SK-N-SH (cell line): ENCODE results near the gene ZNF680. TPM values are rescaled to one million over a fixed set of nuclear protein-coding genes. Genes with fewer than 3 reads are reported as not detected.

ENCODE experiments used
- CTCF ChIA-PET: fragments of 300-600, 350-600 bp; formaldehyde crosslinking; extraction: SDS; loops from one replicate; lab custom pipeline; 2021; lab: Yijun Ruan, JAX
- POLR2A ChIA-PET: fragments of 350-600 bp; sonication (Branson Sonifier 250); formaldehyde crosslinking; extraction: SDS; loops from one replicate; lab custom pipeline; 2020; ENCODE audit warnings: antibody characterized with exemption, inconsistent platforms; lab: Yijun Ruan, JAX
- DNase-seq: peaks from one replicate; pipeline ENCODE4 v3.0.0; 2012
- H2AFZ ChIP-seq: fragments of 200-600 bp; sonication (generic); 2 replicates; pipeline ENCODE4 v1.8.1; 2016; ENCODE audit warnings: antibody characterized with exemption, mild to moderate bottlenecking, low read depth
- H3F3A ChIP-seq: fragments of 200-600 bp; sonication (generic); replicated peaks from 2 replicates; pipeline ENCODE3; 2016; ENCODE audit warnings: antibody characterized with exemption, mild to moderate bottlenecking; ENCODE audit not compliant: insufficient read depth
- H3K27ac ChIP-seq, 2 experiments: fragments of 200-500 bp in 1 of 2; fragments of 200-600 bp in 1 of 2; sonication (Bioruptor generic) in 1 of 2; sonication (generic), shearing (Covaris generic) in 1 of 2; 2 replicates each; pipeline versions ENCODE4 v1.5.1 to v1.6.1; 2014 to 2016; ENCODE audit warnings: low read depth in 2 of 2, inconsistent platforms in 1 of 2, low read length in 1 of 2, mild to moderate bottlenecking in 1 of 2, mixed read lengths in 1 of 2
- H3K27me3 ChIP-seq: fragments of 200-600 bp; sonication (generic), shearing (Covaris generic); 2 replicates; pipeline ENCODE4 v1.6.1; 2016; ENCODE audit warnings: mixed run types; ENCODE audit not compliant: insufficient read depth
- H3K36me3 ChIP-seq, 2 experiments: fragments of 200-500 bp in 1 of 2; fragments of 200-600 bp in 1 of 2; sonication (Bioruptor generic) in 1 of 2; sonication (generic) in 1 of 2; replicated peaks in 1 of 2; 2 replicates each; pipeline versions ENCODE3 to v1.5.1; 2014 to 2016; ENCODE audit warnings: low read length in 1 of 2, mild to moderate bottlenecking in 1 of 2; ENCODE audit not compliant: insufficient read depth in 2 of 2, control insufficient read depth in 1 of 2
- H3K4me1 ChIP-seq, 2 experiments: fragments of 200-500 bp in 1 of 2; fragments of 200-600 bp in 1 of 2; sonication (Bioruptor generic) in 1 of 2; sonication (generic), shearing (Covaris generic) in 1 of 2; 2 replicates each; pipeline versions ENCODE4 v1.5.1 to v1.6.1; 2014 to 2016; ENCODE audit warnings: low read depth in 1 of 2, low read length in 1 of 2, mixed run types in 1 of 2; ENCODE audit not compliant: insufficient read depth in 2 of 2, control insufficient read depth in 1 of 2
- H3K4me2 ChIP-seq: fragments of 200-600 bp; sonication (generic), shearing (Covaris generic); 2 replicates; pipeline ENCODE4 v1.6.1; 2017; ENCODE audit warnings: mixed run types
- H3K4me3 ChIP-seq, 2 experiments: fragments of 200-500 bp in 1 of 2; fragments of 200-600 bp in 1 of 2; sonication (Bioruptor generic) in 1 of 2; sonication (generic), shearing (Covaris generic) in 1 of 2; 2 replicates each; pipeline versions ENCODE4 v1.5.1 to v1.8.1; 2014 to 2016; ENCODE audit warnings: low read depth in 2 of 2, inconsistent platforms in 1 of 2, low read length in 1 of 2, mild to moderate bottlenecking in 1 of 2, mixed read lengths in 1 of 2, moderate library complexity in 1 of 2
- H3K79me2 ChIP-seq: fragments of 200-600 bp; sonication (generic); 2 replicates; pipeline ENCODE4 v1.8.1; 2017; ENCODE audit warnings: mild to moderate bottlenecking; ENCODE audit not compliant: insufficient read depth
- H3K9ac ChIP-seq: fragments of 200-600 bp; sonication (generic); 2 replicates; pipeline ENCODE4 v1.6.1; 2017; ENCODE audit warnings: mixed run types
- H3K9me2 ChIP-seq: fragments of 200-600 bp; sonication (generic); 2 replicates; pipeline ENCODE4 v1.6.1; 2017; ENCODE audit warnings: mixed run types
- H3K9me3 ChIP-seq: fragments of 200-600 bp; sonication (generic); 2 replicates; pipeline ENCODE4 v1.6.1; 2017; ENCODE audit warnings: mixed run types, mild to moderate bottlenecking, moderate library complexity
- H4K20me1 ChIP-seq: fragments of 200-600 bp; sonication (generic); 2 replicates; pipeline ENCODE4 v1.6.1; 2017; ENCODE audit warnings: mild to moderate bottlenecking, mixed run types; ENCODE audit not compliant: insufficient read depth
- EP300 ChIP-seq, 2 experiments: IDR thresholded peaks; 2 replicates each; pipeline versions ENCODE4 v1.4.0 to v1.6.1; 2012; ENCODE audit warnings: borderline replicate concordance in 1 of 2, low read depth in 1 of 2, low read length in 1 of 2
- NFIC ChIP-seq: IDR thresholded peaks from 2 replicates; pipeline ENCODE4 v1.4.0; 2012; ENCODE audit warnings: borderline replicate concordance
- NRF1 ChIP-seq: IDR thresholded peaks from 2 replicates; pipeline ENCODE4 v1.6.1; 2012; ENCODE audit warnings: low read depth, mild to moderate bottlenecking, low read length
- TEAD4 ChIP-seq: IDR thresholded peaks from 2 replicates; pipeline ENCODE4 v1.4.0; 2012; ENCODE audit warnings: mild to moderate bottlenecking, borderline replicate concordance; ENCODE audit not compliant: insufficient read depth
- WGBS: methylation state at CpG from one replicate; pipeline ENCODE4 v1.1.6; 2017; ENCODE audit warnings: low lambda C conversion rate; 5-methylcytosine and 5-hydroxymethylcytosine counted together
- polyA plus RNA-seq, 3 experiments: library from polyadenylated mRNA; depleted of rRNA; stranded (reverse); fragments of >200 nt; gene quantifications; 2 replicates each; pipeline ENCODE4 v1.2.3, GENCODE V29; 2012
- TF ChIP-seq, protein P1 (sequence below): fragments of 150-350 bp; IDR thresholded peaks from 2 replicates; pipeline ENCODE4 v1.6.1; 2017; ENCODE audit warnings: antibody characterized with exemption, low read length, low read depth, borderline replicate concordance

Gene ZNF680
- polyA plus RNA-seq, 1 of the 3 experiments (the other 2 are of a cell fraction), result 1.6 TPM

DNA sequence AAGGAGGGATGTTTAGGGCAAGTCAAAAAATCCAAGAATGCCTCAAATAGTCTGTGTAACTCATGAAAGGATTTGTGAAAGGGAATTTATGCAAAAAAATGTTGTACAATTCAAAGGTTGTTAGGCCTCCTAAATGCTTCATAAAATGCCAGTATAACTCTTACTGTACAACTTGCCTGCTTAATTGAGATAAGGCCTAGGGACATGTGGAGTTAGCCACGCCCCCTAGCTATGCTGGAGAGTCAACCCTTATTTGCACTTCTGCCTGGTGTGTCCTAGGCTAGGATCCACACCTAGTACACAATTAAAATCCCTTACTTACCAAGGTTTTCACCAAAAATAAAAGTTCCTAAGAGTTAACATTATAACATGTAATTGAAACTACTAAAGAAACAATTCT lies 77.2 kb downstream of the ZNF680 start:
- Histone ChIP-seq H3K9me2 (no peaks in the 10 kb centered on the region), H3F3A (no peaks in the 10 kb centered on the region), H3K27me3 (no peaks in the 10 kb centered on the region)
- 5% methylated on average over 1 of the region's 1 CpG for WGBS
- no peak for TF ChIP-seq NFIC
- no peak for TF ChIP-seq TEAD4
- TF ChIP-seq, protein P1, sequence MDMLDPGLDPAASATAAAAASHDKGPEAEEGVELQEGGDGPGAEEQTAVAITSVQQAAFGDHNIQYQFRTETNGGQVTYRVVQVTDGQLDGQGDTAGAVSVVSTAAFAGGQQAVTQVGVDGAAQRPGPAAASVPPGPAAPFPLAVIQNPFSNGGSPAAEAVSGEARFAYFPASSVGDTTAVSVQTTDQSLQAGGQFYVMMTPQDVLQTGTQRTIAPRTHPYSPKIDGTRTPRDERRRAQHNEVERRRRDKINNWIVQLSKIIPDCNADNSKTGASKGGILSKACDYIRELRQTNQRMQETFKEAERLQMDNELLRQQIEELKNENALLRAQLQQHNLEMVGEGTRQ, result no peak
- no peak for TF ChIP-seq EP300 (IDR thresholded peaks at IDR 0.05; ENCODE audit: borderline replicate concordance in 1 of 2, low read depth in 1 of 2, low read length in 1 of 2)
- no peak for TF ChIP-seq NRF1
- TF ChIP-seq, all 33 proteins: peak for 0
- H3K27ac ChIP-seq, result no peak overlapping the region
- H3K4me1 ChIP-seq, result no peaks in the 10 kb centered on the region
- no peak overlapping the region for H3K9ac ChIP-seq
- no peak overlapping the region for H3K4me2 ChIP-seq
- ChIA-PET POLR2A (no interaction called here), CTCF (interaction anchor here (0.7 kb wide), 1 partner anchor 26 kb away, joined by 3 read pairs; no protein-coding TSS in a partner anchor)
- no peak for DNase-seq
- H3K79me2 ChIP-seq, result no peaks in the 10 kb centered on the region
- peaks cover 3 to 20% of the 10 kb centered on the region in 2 experiments for H3K36me3 ChIP-seq
- H3K4me3 ChIP-seq, result no peak overlapping the region
- no peaks in the 10 kb centered on the region for H4K20me1 ChIP-seq
- H3K9me3 ChIP-seq, result peaks cover 14% of the 10 kb centered on the region; the same call in 1 of the 2 replicates
- no peak overlapping the region for H2AFZ ChIP-seq

Other genes with a start within 250 kb of the ZNF680 start
- gene ZNF736, start 249.1 kb downstream of the ZNF680 start, polyA plus RNA-seq (2012; rRNA removed), result 4.0 and 7.3 TPM in 2 replicates
- 1.9 and 2.0 TPM in 2 replicates for gene ZNF107, start 103.1 kb upstream of the ZNF680 start, polyA plus RNA-seq (2012; rRNA removed)
- 4.9 and 6.6 TPM in 2 replicates for gene ZNF138, start 231.4 kb upstream of the ZNF680 start, polyA plus RNA-seq (2012; rRNA removed)